Activated naive CD4-positive, alpha-beta T cell treated with anti-CD3 and anti-CD28 coated beads, Interleukin-2, amount 50 U/mL, for 72 hours (primary cell): Measurements from ENCODE around the gene KLHL42. TPM values are rescaled to one million over a fixed set of nuclear protein-coding genes. Genes with fewer than 3 reads are reported as not detected.
"Not testable (repeated sequence)": the region's sequence is repeated elsewhere in the genome, so short reads cannot be mapped to it uniquely, and the experiment has no call there.

Source experiments
- ATAC-seq, 2 donors: fragments of 150-1000 bp; cut with Tn5 transposase; 2 replicates each; pipeline ENCODE4 v1.10.0; 2021; ENCODE audit warnings: mild to moderate bottlenecking in 2 of 2, moderate library complexity in 2 of 2
- DNase-seq, 2 donors: peaks; one replicate each; pipeline ENCODE4 v3.0.0; 2021 to 2022; ENCODE audit warnings: low spot score in 2 of 2
- H3K27ac Mint-ChIP-seq, 2 donors: one replicate each; pipeline ENCODE4 v1.8.0; 2022; ENCODE audit warnings: mild to moderate bottlenecking in 2 of 2, mixed read lengths in 2 of 2
- H3K36me3 Mint-ChIP-seq, 2 donors: one replicate each; pipeline ENCODE4 v1.8.0; 2022; ENCODE audit warnings: mixed read lengths in 2 of 2
- H3K9me3 Mint-ChIP-seq, 2 donors: one replicate each; pipeline ENCODE4 v1.8.0; 2022; ENCODE audit warnings: mixed read lengths in 2 of 2
- total RNA-seq, 2 donors: library from RNA; stranded (reverse); gene quantifications; one replicate each; pipeline ENCODE4 v1.2.3, GENCODE V29; 2022

Gene KLHL42, protein sequence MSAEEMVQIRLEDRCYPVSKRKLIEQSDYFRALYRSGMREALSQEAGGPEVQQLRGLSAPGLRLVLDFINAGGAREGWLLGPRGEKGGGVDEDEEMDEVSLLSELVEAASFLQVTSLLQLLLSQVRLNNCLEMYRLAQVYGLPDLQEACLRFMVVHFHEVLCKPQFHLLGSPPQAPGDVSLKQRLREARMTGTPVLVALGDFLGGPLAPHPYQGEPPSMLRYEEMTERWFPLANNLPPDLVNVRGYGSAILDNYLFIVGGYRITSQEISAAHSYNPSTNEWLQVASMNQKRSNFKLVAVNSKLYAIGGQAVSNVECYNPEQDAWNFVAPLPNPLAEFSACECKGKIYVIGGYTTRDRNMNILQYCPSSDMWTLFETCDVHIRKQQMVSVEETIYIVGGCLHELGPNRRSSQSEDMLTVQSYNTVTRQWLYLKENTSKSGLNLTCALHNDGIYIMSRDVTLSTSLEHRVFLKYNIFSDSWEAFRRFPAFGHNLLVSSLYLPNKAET
- total RNA-seq = 10 to 100 TPM in 1 of 2 donors, 1 to 10 TPM in 1; 7.1 to 14.3 TPM

DNA sequence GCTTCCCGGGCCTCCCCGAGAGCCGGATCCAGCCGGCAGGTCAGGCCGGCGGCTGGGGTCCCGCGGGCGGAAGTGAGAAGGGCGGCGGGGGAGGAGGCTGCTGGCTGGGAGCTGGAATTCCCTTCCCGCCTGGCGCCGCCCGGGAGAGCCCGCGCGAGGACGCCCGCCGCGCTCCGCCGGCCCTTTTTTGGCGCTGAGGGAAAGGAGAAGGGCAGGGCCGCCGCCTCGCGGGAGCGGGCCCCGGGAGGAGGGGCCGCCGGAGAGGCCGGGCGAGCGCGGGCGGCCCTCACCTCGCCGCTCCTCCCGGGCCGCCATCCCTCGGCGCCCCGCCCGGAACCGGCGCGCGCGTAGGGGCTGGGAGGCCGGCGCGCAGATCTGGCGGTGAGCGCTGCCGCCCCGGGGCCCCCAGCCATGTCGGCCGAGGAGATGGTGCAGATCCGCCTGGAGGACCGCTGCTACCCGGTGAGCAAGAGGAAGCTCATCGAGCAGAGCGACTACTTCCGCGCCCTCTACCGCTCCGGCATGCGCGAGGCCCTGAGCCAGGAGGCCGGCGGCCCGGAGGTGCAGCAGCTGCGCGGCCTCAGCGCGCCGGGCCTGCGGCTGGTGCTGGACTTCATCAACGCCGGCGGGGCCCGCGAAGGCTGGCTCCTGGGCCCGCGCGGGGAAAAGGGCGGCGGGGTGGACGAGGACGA, at the start of gene KLHL42, which contains the start of gene MANSC4:
Gene KLHL42 (plus strand): TSS at position 314 of the 692 bp plus-strand sequence. CDS start 98 bp downstream, at position 412.
Gene MANSC4 (minus strand): TSS at position 317 of the 692 bp plus-strand sequence. CDS start 8,960 bp downstream, outside the sequence.
- DNase-seq (peak; percentile 68 to 74), ATAC-seq (peak; percentile 88)
- Mint-ChIP-seq H3K9me3 (no peaks in the 10 kb centered on the region), H3K27ac (peak within 1 kb of the TSS; percentile 79 to 92), H3K36me3 (peaks cover 14 to 17% of the 10 kb centered on the region in 2 donors)

GRCh38 chr12:27732281-27732680, 47.8 kb upstream of the KLHL42 start:
- ATAC-seq (peak in 1 of 2 donors; percentile 55), DNase-seq (no peak)
- Mint-ChIP-seq H3K27ac (no peak overlapping the region), H3K9me3 (no peaks in the 10 kb centered on the region), H3K36me3 (peaks cover 0 to 14% of the 10 kb centered on the region in 2 donors)

DNA sequence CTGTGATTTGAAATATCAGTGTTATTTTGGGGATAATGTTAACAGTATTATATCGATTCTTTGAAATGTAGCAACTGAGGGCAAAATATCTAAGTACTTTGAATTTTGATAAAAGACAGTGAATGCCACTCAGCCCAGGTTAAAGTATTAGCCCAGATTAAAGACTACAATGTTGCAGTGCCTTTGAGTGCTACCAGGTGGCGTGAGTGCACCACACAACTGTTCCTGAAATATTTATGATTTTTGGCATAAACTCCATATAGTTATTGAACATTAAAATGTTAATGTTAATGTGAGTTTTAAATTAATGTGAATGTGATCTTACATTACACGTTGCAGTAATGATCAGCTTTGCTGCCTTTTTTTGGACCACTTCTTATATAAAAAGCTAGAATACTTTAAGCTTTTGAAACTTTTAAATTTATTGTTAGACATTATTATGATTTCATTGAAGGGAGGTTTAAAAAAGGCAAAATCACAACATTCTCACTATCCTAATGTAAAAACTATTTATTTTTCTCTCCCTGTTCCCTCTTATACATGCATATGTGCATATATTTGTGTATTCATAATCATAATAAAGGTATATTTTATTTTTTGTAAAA, 46.9 kb upstream of the KLHL42 start:
- no peaks in the 10 kb centered on the region for H3K9me3 Mint-ChIP-seq
- peak; percentile 45 to 53 for ATAC-seq
- H3K36me3 Mint-ChIP-seq = peaks cover 0 to 14% of the 10 kb centered on the region in 2 donors
- peak in 1 of 2 donors; percentile 26 for DNase-seq
- no peak overlapping the region for H3K27ac Mint-ChIP-seq

- DNase-seq (no peak), ATAC-seq (no peak)
- Mint-ChIP-seq H3K36me3 (peaks cover 0 to 14% of the 10 kb centered on the region in 2 donors), H3K9me3 (no peaks in the 10 kb centered on the region), H3K27ac (no peak overlapping the region)
Observed at GRCh38 chr12:27733791-27734190, 46.2 kb upstream of the KLHL42 start.

DNA sequence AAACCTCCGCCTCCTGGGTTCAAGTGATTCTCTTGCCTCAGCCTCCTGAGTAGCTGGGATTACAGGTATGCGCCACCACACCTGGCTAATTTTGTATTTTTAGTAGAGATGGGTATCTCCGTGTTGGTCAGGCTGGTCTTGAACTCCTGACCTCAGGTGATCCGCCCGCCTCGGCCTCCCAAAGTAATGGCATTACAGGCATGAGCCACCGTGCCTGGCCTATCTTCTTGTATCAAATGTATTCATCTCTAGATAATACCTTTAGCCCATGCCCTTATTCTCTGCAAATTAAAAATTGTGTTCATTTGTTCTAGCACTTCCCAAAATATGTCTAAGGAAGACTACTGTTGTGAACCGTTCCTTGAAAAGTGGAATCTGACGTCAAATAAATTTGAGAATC, 45.7 kb upstream of the KLHL42 start:
- not testable (repeated sequence) for H3K9me3 Mint-ChIP-seq, H3K27ac Mint-ChIP-seq, ATAC-seq, DNase-seq
- H3K36me3 Mint-ChIP-seq = peaks cover 0 to 14% of the 10 kb centered on the region in 2 donors

DNA sequence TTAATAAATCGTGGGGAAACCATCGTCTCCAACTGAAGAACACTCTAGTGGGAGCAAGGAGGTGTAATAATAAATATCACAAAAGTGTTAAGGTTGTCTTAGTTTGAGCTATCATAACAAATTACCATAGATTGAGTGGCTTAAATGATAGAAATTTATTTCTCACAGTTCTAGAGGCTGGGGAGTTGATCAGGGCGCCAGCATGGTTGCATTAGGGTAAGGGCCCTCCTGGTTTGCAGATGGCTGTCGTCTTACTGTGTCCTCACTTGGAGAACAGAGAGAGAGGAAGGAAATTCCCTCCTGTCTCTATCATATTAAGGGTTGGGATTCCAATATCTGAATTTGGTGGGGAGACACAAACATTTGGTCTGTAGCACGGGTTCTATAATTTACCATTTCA, 36.4 kb upstream of the KLHL42 start:
- ATAC-seq (no peak), DNase-seq (no peak)
- Mint-ChIP-seq H3K27ac (no peak overlapping the region), H3K36me3 (peaks cover 6 to 21% of the 10 kb centered on the region in 2 donors), H3K9me3 (no peaks in the 10 kb centered on the region)

- not testable (repeated sequence) for DNase-seq, H3K27ac Mint-ChIP-seq, H3K9me3 Mint-ChIP-seq, ATAC-seq
- H3K36me3 Mint-ChIP-seq = peaks cover 6 to 21% of the 10 kb centered on the region in 2 donors
Observed at GRCh38 chr12:27745734-27746133, 34.3 kb upstream of the KLHL42 start.

DNA sequence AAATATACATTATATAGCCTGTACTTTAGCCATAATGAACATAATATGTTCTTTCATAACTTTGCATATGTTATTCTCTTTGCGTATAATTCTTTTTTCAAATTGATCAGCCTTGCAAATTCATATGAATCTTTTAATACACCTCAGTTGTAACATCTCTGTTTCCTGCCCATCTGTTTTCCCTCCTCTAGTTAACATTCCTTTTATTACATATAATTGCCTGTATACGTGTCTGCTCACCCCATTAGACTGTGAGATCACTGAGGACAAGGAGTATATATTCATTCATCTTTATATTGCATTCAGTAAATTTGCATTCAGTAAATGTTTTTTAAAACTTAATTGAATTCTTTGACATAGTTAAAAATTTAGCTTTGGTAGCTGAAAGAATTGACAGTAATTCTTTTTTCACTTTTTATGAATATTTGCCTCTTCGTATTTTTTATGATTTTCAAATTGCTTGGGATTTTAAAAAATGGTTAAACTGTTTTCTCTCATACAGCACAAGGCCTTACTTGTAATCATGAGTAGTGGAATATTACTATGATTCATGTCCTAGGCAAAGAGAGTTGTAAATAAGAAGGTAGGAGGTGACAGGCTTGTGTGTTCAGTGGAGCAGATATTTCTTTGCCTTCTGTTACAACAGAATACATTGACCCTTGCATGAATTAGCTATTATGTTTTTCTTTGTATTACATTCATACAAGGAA, 32.8 kb upstream of the KLHL42 start:
- Mint-ChIP-seq H3K9me3 (no peaks in the 10 kb centered on the region), H3K27ac (no peak overlapping the region), H3K36me3 (peaks cover 6 to 19% of the 10 kb centered on the region in 2 donors)
- no peak for ATAC-seq
- DNase-seq = no peak

GRCh38 chr12:27751386-27752047, 28.5 kb upstream of the KLHL42 start:
- Mint-ChIP-seq H3K9me3 (no peaks in the 10 kb centered on the region), H3K36me3 (peaks cover 9 to 15% of the 10 kb centered on the region in 2 donors), H3K27ac (peak overlapping the region in 1 of 2 donors; percentile 23)
- DNase-seq (no peak), ATAC-seq (no peak)

GRCh38 chr12:27754795-27755194, 25.2 kb upstream of the KLHL42 start:
- no peak for ATAC-seq
- Mint-ChIP-seq H3K36me3 (peaks cover 9 to 18% of the 10 kb centered on the region in 2 donors), H3K27ac (peak overlapping the region in 1 of 2 donors; percentile 32), H3K9me3 (no peaks in the 10 kb centered on the region)
- no peak for DNase-seq

DNA sequence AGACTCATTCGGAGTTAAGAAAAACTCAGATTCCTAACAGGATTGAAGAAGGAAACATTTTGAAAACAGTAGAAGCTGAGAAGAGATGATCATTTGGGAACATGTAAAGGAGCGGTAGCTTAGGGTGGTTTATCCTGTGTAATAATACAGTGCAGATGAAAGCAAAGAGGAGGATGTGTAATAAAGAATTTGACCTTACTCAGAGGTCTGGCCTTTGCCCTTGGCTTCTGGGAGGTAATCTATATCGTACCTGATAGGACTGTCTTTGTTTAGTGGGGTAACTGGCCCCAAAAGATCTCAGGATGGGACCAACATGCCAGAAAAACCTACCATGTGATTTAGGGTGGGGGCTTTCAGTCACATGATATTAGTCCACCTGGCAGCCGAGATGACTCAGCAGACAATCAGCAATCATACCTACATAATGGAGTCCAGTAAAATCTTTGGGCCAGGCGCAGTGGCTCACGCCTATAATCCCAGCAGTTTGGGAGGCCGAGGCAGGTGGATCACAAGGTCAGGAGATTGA, 23.3 kb upstream of the KLHL42 start:
- peaks cover 9 to 18% of the 10 kb centered on the region in 2 donors for H3K36me3 Mint-ChIP-seq
- no peaks in the 10 kb centered on the region for H3K9me3 Mint-ChIP-seq
- ATAC-seq = no peak
- no peak for DNase-seq
- H3K27ac Mint-ChIP-seq = no peak overlapping the region

DNA sequence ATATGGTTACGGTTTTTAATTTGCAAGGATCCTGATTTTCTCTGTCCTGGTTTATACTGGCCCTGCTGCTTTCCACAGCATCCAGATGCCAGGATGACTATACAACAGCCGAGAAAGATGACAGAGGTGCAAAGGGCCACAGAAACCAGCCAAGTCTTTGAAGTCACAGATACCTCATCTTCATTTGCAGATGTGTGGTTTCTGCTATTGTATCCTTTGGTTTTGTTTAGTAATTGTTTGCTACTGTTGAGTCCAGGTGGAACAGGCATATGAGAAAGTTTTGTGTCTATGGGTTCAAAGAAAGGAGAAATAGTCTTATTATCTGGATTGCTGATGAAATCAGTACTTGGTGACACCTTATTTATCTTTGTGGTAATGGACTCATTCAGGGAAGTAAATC, 17.3 kb upstream of the KLHL42 start:
- Mint-ChIP-seq H3K27ac (no peak overlapping the region), H3K9me3 (no peaks in the 10 kb centered on the region), H3K36me3 (no peaks in the 10 kb centered on the region)
- DNase-seq (peak in 1 of 2 donors; percentile 27), ATAC-seq (peak; percentile 86 to 96)

DNA sequence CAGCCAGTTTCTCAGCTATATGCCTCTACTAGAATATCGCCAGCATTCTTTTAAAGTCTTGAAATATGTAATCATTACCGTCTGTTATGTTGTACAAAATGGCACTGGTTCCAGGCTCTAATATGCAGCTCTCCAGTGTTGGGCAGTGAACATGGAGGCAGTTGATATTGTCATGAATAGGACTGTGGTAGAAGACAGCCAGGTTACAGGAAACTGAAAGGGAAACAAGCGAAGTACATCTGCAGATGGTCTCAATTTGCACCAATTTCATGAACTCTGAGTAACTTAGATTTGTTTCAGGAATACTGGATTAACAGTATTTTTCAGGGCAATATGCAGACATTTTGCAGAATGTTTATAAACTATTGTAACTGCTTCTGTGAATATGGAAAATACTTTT, 13.4 kb upstream of the KLHL42 start:
- DNase-seq (no peak), ATAC-seq (no peak)
- Mint-ChIP-seq H3K27ac (no peak overlapping the region), H3K9me3 (no peaks in the 10 kb centered on the region), H3K36me3 (no peaks in the 10 kb centered on the region)

DNA sequence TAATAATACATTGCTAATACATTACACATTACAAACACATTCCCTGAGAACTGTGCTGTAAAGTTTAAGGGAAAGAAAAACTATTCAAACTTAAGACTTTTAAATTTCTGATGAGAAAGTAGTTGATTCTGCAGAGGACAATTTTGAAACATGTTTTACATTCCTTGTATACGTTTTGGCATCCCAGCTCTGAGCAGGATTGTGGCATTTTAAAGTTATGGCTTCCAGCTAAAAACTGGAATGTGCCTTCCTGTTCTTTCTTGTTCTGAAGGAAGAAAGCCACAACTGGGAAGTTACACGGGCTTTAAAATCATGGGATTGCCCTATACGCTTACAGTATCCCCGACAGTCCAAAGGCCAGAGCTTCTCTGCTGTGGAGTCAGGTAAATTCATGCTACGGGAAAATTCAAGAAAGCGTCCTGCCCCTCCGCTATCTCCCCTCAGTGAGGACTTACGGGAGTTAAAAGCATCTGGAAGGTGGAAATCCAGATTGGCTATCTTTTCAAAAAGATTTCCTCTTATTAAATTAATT, 10.8 kb upstream of the KLHL42 start:
- ATAC-seq (no peak), DNase-seq (no peak)
- Mint-ChIP-seq H3K9me3 (no peaks in the 10 kb centered on the region), H3K36me3 (no peaks in the 10 kb centered on the region), H3K27ac (no peak overlapping the region)
